ENCODE results near the gene FSTL4.

FSTL4 gene

GRCh38 chr5:133404724-133405123 lies 207.6 kb downstream of the FSTL4 start:
- no peak for DNase-seq (ENCODE audit: extremely low read depth, low read depth)
- TF ChIP-seq CTCF (IDR thresholded peaks at IDR 0.05; ENCODE audit: low read depth, low read length): no peak

- no peak for TF ChIP-seq CTCF (IDR thresholded peaks at IDR 0.05; ENCODE audit: low read depth, low read length)
- no peak for DNase-seq (ENCODE audit: extremely low read depth, low read depth)
These were observed 208.5 kb downstream of the FSTL4 start for GRCh38 chr5:133403741-133404364.

- TF ChIP-seq CTCF (IDR thresholded peaks at IDR 0.05; ENCODE audit: low read depth, low read length): no peak
- no peak for DNase-seq (ENCODE audit: extremely low read depth, low read depth)
These were observed 209.6 kb downstream of the FSTL4 start for GRCh38 chr5:133402775-133403174.

- TF ChIP-seq CTCF (IDR thresholded peaks at IDR 0.05; ENCODE audit: low read depth, low read length): no peak
- no peak for DNase-seq (ENCODE audit: extremely low read depth, low read depth)
These were observed 210.5 kb downstream of the FSTL4 start for GRCh38 chr5:133401731-133402347.

- DNase-seq (ENCODE audit: extremely low read depth, low read depth): no peak
- no peak for TF ChIP-seq CTCF (IDR thresholded peaks at IDR 0.05; ENCODE audit: low read depth, low read length)
These were observed 211.4 kb downstream of the FSTL4 start for GRCh38 chr5:133400831-133401351.

- no peak for DNase-seq (ENCODE audit: extremely low read depth, low read depth)
- no peak for TF ChIP-seq CTCF (IDR thresholded peaks at IDR 0.05; ENCODE audit: low read depth, low read length)
These were observed 212.2 kb downstream of the FSTL4 start for GRCh38 chr5:133400120-133400519.

GRCh38 chr5:133399247-133399891 lies 213.0 kb downstream of the FSTL4 start:
- no peak for TF ChIP-seq CTCF (IDR thresholded peaks at IDR 0.05; ENCODE audit: low read depth, low read length)
- no peak for DNase-seq (ENCODE audit: extremely low read depth, low read depth)
